A204.1 (cell line): ENCODE data around the gene KRTAP20-2.

Experiments used
- FAIRE-seq: peaks from 2 replicates; lab custom pipeline; 2012; peaks lifted over from hg19 to GRCh38; lab: Jason Lieb, UNC

KRTAP20-2 gene

GRCh38 chr21:30676737-30677136, 41.7 kb downstream of the KRTAP20-2 start:
- FAIRE-seq: no peak

- FAIRE-seq: no peak
Observed at GRCh38 chr21:30680586-30680985, 45.6 kb downstream of the KRTAP20-2 start.

GRCh38 chr21:30684506-30684905, 49.5 kb downstream of the KRTAP20-2 start:
- no peak for FAIRE-seq
